GM06990 (cell line): ENCODE data around the gene NCOR1.

Experiments
- DNase-seq: peaks from one replicate; pipeline ENCODE4 v3.0.0-alpha.2; 2011; ENCODE audit not compliant: insufficient read length; ENCODE audit errors: extremely low read depth
- H3K27me3 ChIP-seq: replicated peaks from 2 replicates; pipeline ENCODE4 v1.6.0; 2011; ENCODE audit warnings: low read length; ENCODE audit not compliant: control insufficient read depth, insufficient read depth
- H3K36me3 ChIP-seq: 2 replicates; pipeline ENCODE4 v1.5.1; 2011; ENCODE audit warnings: low read length; ENCODE audit not compliant: control insufficient read depth, insufficient read depth
- H3K4me3 ChIP-seq: replicated peaks from 2 replicates; pipeline ENCODE4 v1.5.1; 2011; ENCODE audit warnings: low read depth, mild to moderate bottlenecking, control low read depth, low read length
- CTCF ChIP-seq: IDR thresholded peaks from 2 replicates; pipeline ENCODE4 v1.5.1; 2011; ENCODE audit warnings: low read length, control low read depth, mild to moderate bottlenecking, inconsistent platforms; ENCODE audit not compliant: insufficient read depth, poor library complexity, severe bottlenecking

The NCOR1 gene

DNA sequence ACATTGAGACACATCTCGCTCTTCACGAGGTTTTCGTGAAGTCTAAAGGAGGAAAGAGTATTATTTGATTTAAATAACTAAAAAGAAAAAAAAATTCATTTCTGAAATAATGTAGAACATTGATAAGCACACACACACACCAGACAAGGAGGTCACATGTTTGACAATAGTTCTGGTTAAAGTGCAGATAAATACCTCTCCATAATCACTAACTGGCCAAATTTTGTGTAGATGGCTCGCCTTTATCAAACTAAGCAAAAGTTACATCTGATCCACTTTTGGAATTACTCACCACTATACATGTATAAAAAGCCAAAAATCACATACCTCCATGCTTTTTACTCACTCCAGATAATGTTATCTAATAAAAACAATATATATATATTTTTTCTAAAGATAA lies 106.5 kb downstream of the NCOR1 start:
- DNase-seq: no peak
- Histone ChIP-seq H3K36me3 (peaks cover 2% of the 10 kb centered on the region), H3K27me3 (no peaks in the 10 kb centered on the region), H3K4me3 (no peak overlapping the region)
- no peak for TF ChIP-seq CTCF

DNA sequence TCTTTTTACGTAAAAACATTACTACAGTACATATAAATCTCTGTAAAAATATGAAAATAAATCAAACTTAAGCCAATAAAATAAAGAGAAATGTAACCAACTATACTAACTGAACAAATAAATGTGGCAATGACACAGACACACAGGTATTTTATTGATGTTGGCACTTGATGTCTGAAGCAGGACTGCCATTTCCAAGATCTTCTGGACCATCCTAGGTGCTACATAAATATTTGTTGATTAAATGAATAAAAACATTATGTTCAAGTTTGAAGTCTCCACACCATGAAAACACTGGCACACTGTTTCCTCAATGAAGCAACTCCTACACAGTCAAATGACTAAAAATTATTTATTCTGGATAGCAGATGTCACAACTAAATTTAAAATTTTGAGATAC lies 106.9 kb downstream of the NCOR1 start:
- H3K36me3 ChIP-seq: peaks cover 2% of the 10 kb centered on the region
- no peak for DNase-seq
- TF ChIP-seq CTCF: no peak
- no peak overlapping the region for H3K4me3 ChIP-seq
- no peaks in the 10 kb centered on the region for H3K27me3 ChIP-seq

DNA sequence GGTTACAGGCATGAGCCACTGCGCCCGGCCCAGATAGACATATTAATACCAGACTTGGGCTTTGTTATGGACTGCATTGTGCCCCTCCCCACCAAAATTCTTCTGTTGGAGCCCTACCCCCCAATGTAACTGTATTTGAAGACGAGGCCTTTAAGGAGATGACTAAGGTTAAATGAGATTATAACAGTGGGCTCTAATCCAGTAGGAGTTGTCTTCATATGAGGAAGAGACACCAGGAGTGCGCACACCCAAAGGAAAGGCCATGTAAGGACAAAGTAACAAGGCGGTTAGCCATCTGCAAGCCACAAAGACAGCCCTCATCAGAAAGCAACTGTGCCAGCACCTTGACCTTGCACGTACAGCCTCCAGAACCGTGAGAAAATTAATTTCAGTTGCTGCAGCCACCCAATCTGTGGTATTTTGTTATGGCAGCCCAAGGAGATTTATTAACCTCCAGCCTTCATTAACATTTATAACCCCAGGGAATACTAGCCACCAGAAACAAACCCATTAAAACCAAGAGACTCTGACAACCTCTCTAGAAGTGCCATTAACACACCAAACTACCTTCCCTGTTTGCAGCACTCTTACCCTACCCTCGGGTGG lies 108.1 kb downstream of the NCOR1 start:
- peaks cover 2% of the 10 kb centered on the region for H3K36me3 ChIP-seq
- no peaks in the 10 kb centered on the region for H3K27me3 ChIP-seq
- no peak overlapping the region for H3K4me3 ChIP-seq
- TF ChIP-seq CTCF: no peak
- DNase-seq: no peak

DNA sequence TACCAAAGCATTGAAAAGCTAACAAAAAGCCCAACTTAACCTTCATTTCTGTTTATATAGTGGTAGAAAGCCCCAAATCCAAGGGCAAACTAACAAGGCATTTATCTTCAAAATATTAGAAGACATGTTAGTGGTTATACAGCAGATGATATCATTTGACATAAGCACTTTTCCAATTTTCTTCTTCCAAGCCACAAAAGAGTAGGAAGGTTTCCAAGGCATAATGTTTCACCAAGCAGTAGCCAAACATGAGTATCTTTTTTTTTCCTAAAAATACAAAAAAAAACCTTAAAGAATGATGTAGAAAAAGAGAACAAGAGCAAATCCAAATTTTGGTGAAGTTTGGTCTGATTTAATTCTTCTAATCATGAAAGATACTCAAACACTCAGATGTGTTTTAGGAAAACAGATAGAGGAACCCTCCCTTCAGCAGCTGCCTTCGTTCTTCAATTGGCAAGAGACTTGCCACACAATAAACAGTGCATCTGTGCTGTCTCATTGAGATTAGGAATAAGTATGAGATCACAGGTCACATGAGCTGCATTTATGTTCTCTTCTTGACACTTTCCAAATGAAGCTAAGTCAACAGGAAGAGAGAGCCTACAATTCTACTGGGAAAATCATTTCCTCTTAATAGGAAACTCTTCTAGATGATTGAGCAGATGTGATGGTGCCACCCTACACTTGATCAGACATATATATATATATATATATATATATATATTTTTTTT lies 109.0 kb downstream of the NCOR1 start:
- no peak for DNase-seq
- peaks cover 2% of the 10 kb centered on the region for H3K36me3 ChIP-seq
- H3K27me3 ChIP-seq: no peaks in the 10 kb centered on the region
- no peak overlapping the region for H3K4me3 ChIP-seq
- no peak for TF ChIP-seq CTCF

DNA sequence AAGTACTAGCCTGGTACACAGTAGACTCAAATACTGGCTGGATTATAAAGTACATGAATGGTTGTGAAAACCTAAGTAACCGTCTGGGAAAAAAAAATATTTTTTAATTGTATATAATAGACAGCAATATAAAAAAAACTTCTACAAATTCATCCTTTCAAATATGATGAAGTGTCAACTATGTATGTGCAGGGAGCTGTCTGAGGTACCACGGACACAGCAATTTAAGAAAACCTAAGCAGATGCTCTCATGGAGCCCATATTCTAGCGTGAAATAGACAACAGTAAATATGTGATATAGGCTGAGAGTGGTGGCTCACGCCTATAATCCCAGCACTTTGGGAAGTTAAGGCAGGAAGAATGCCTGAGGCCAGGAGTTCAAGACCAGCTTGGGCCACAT lies 111.1 kb downstream of the NCOR1 start:
- H3K36me3 ChIP-seq: peaks cover 2% of the 10 kb centered on the region
- no peaks in the 10 kb centered on the region for H3K27me3 ChIP-seq
- DNase-seq: no peak
- TF ChIP-seq CTCF: no peak
- no peak overlapping the region for H3K4me3 ChIP-seq
